SU-DHL-6 (cell line): ENCODE measurements around the gene FBXL20.

ENCODE experiments used
- EZH2phosphoT487 ChIP-seq: fragments of 200-600 bp; sonication (generic), shearing (Covaris generic); conservative IDR thresholded peaks from 2 replicates; pipeline ENCODE4 v1.6.1; 2018; ENCODE audit warnings: mild to moderate bottlenecking, antibody characterized with exemption, low read length, moderate library complexity, mixed read lengths
- TF ChIP-seq, protein P1 (sequence below): fragments of 200-600 bp; sonication (generic); IDR thresholded peaks from one replicate; pipeline ENCODE4 v1.5.1; 2017; ENCODE audit warnings: antibody characterized with exemption, mild to moderate bottlenecking, low read length, moderate library complexity; ENCODE audit not compliant: insufficient read depth, poor library complexity, severe bottlenecking

DNA sequence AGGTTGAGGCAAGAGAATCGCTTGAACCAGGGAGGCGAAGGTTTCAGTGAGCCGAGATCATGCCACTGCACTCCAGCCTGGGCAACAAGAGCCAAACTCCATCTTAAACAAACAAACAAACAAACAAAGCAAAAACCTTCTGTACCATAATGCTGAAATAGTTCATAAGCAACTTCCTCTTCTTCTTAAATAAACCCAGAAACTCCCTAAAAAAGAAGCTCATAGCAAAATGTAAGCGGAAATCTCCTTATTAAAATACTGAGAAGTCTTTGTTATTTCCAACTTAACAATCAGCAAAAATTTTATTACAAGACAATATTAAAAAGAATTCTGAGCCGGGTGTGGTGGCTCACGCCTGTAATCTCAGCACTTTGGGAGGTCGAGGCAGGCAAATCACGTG lies 82.8 kb downstream of the FBXL20 start:
- TF ChIP-seq, protein P1, sequence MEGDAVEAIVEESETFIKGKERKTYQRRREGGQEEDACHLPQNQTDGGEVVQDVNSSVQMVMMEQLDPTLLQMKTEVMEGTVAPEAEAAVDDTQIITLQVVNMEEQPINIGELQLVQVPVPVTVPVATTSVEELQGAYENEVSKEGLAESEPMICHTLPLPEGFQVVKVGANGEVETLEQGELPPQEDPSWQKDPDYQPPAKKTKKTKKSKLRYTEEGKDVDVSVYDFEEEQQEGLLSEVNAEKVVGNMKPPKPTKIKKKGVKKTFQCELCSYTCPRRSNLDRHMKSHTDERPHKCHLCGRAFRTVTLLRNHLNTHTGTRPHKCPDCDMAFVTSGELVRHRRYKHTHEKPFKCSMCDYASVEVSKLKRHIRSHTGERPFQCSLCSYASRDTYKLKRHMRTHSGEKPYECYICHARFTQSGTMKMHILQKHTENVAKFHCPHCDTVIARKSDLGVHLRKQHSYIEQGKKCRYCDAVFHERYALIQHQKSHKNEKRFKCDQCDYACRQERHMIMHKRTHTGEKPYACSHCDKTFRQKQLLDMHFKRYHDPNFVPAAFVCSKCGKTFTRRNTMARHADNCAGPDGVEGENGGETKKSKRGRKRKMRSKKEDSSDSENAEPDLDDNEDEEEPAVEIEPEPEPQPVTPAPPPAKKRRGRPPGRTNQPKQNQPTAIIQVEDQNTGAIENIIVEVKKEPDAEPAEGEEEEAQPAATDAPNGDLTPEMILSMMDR: no peak
- TF ChIP-seq EZH2phosphoT487: no peak
